ENCODE results near the gene MYBPC3. TPM values are rescaled to one million over a fixed set of nuclear protein-coding genes. Genes with fewer than 3 reads are reported as not detected.

The MYBPC3 gene
- total RNA-seq, 2 experiments from 2014 or later = not detected

- DNase-seq = no peak
- CTCF ChIA-PET = interaction anchor here (0.6 to 0.7 kb wide), 2 partner anchors 91 to 95 kb away, joined by 3 to 7 read pairs; no protein-coding TSS in a partner anchor
- H3K27me3 Mint-ChIP-seq (ENCODE audit: low read depth) = no peaks in the 10 kb centered on the region
- H3K36me3 Mint-ChIP-seq (ENCODE audit: low read depth) = no peaks in the 10 kb centered on the region
- no peak overlapping the region for H3K27ac Mint-ChIP-seq
- intact Hi-C loops (cut with micrococcal nuclease) = loop anchor here (5.0 kb wide), 1 partner anchor 82 kb away; the partner anchor contains the start of gene MADD
- no peaks in the 10 kb centered on the region for H3K9me3 Mint-ChIP-seq
- H3K4me1 Mint-ChIP-seq (ENCODE audit: low read depth) = peaks cover under 1% of the 10 kb centered on the region
- H3K4me3 Mint-ChIP-seq = no peak overlapping the region
These were observed 1.7 kb upstream of the MYBPC3 start for GRCh38 chr11:47353978-47354774.

GRCh38 chr11:47351156-47352126 lies 1.1 kb downstream of the MYBPC3 start:
- intact Hi-C loops (cut with micrococcal nuclease) = loop anchor here (5.0 kb wide), 1 partner anchor 79 kb away; the partner anchor contains the start of gene MADD
- Mint-ChIP-seq H3K27ac (no peak overlapping the region), H3K4me3 (no peak overlapping the region), H3K27me3 (ENCODE audit: low read depth) (no peaks in the 10 kb centered on the region), H3K9me3 (no peaks in the 10 kb centered on the region), H3K36me3 (ENCODE audit: low read depth) (no peaks in the 10 kb centered on the region), H3K4me1 (ENCODE audit: low read depth) (no peaks in the 10 kb centered on the region)
- no peak for DNase-seq
- CTCF ChIA-PET = interaction anchor here (0.6 kb wide), 2 partner anchors 53 to 470 kb away, joined by 3 read pairs; no protein-coding TSS in a partner anchor

GRCh38 chr11:47350315-47350714 lies 2.2 kb downstream of the MYBPC3 start:
- H3K9me3 Mint-ChIP-seq = no peaks in the 10 kb centered on the region
- H3K36me3 Mint-ChIP-seq (ENCODE audit: low read depth) = no peaks in the 10 kb centered on the region
- H3K4me3 Mint-ChIP-seq = no peak overlapping the region
- H3K27ac Mint-ChIP-seq = no peak overlapping the region
- CTCF ChIA-PET = no interaction called here
- intact Hi-C loops (cut with micrococcal nuclease) = loop anchor here (5.0 kb wide), 1 partner anchor 78 kb away; the partner anchor contains the start of gene MADD
- H3K27me3 Mint-ChIP-seq (ENCODE audit: low read depth) = no peaks in the 10 kb centered on the region
- H3K4me1 Mint-ChIP-seq (ENCODE audit: low read depth) = no peaks in the 10 kb centered on the region
- no peak for DNase-seq

GRCh38 chr11:47349521-47350095 lies 2.9 kb downstream of the MYBPC3 start:
- Mint-ChIP-seq H3K4me1 (ENCODE audit: low read depth) (no peaks in the 10 kb centered on the region), H3K27ac (no peak overlapping the region), H3K27me3 (ENCODE audit: low read depth) (no peaks in the 10 kb centered on the region), H3K36me3 (ENCODE audit: low read depth) (no peaks in the 10 kb centered on the region), H3K9me3 (no peaks in the 10 kb centered on the region), H3K4me3 (no peak overlapping the region)
- intact Hi-C loops (cut with micrococcal nuclease) = loop anchor here (2.0 to 5.0 kb wide), 2 partner anchors 77 to 173 kb away; partner anchors contain the start of genes ARFGAP2 and MADD
- CTCF ChIA-PET = no interaction called here
- no peak for DNase-seq

- H3K9me3 Mint-ChIP-seq = no peaks in the 10 kb centered on the region
- no peaks in the 10 kb centered on the region for H3K27me3 Mint-ChIP-seq (ENCODE audit: low read depth)
- H3K27ac Mint-ChIP-seq = no peak overlapping the region
- no peaks in the 10 kb centered on the region for H3K4me1 Mint-ChIP-seq (ENCODE audit: low read depth)
- no peak overlapping the region for H3K4me3 Mint-ChIP-seq
- intact Hi-C loops (cut with micrococcal nuclease) = loop anchor here (2.0 kb wide), 1 partner anchor 172 kb away; the partner anchor contains the start of gene ARFGAP2
- CTCF ChIA-PET = interaction anchor here (0.6 kb wide), 1 partner anchor 45 kb away, joined by 5 read pairs; no protein-coding TSS in a partner anchor
- no peaks in the 10 kb centered on the region for H3K36me3 Mint-ChIP-seq (ENCODE audit: low read depth)
- peak; percentile 46 for DNase-seq
These were observed 3.6 kb downstream of the MYBPC3 start for GRCh38 chr11:47348859-47349258.

GRCh38 chr11:47348131-47348802 lies 4.2 kb downstream of the MYBPC3 start:
- no peak overlapping the region for H3K4me3 Mint-ChIP-seq
- CTCF ChIA-PET = interaction anchor here (0.6 kb wide), 1 partner anchor 45 kb away, joined by 5 read pairs; no protein-coding TSS in a partner anchor

GRCh38 chr11:47347137-47347536 lies 5.4 kb downstream of the MYBPC3 start:
- Mint-ChIP-seq H3K9me3 (no peaks in the 10 kb centered on the region), H3K27me3 (ENCODE audit: low read depth) (no peaks in the 10 kb centered on the region), H3K36me3 (ENCODE audit: low read depth) (no peaks in the 10 kb centered on the region), H3K4me3 (no peak overlapping the region), H3K27ac (no peak overlapping the region), H3K4me1 (ENCODE audit: low read depth) (no peaks in the 10 kb centered on the region)
- no peak for DNase-seq
- CTCF ChIA-PET = interaction anchor here (1.1 kb wide), 1 partner anchor 27 kb away, joined by 3 read pairs; no protein-coding TSS in a partner anchor
- intact Hi-C loops (cut with micrococcal nuclease) = no loop called here

More at GRCh38 chr11:47348131-47348802, 4.2 kb downstream of the MYBPC3 start:
- H3K4me1 Mint-ChIP-seq (ENCODE audit: low read depth) = no peaks in the 10 kb centered on the region
- H3K27me3 Mint-ChIP-seq (ENCODE audit: low read depth) = no peaks in the 10 kb centered on the region
- H3K9me3 Mint-ChIP-seq = no peaks in the 10 kb centered on the region
- H3K27ac Mint-ChIP-seq = no peak overlapping the region
- no peaks in the 10 kb centered on the region for H3K36me3 Mint-ChIP-seq (ENCODE audit: low read depth)
- DNase-seq = no peak
- intact Hi-C loops (cut with micrococcal nuclease) = loop anchor here (2.0 kb wide), 1 partner anchor 171 kb away; the partner anchor contains the start of gene ARFGAP2

GRCh38 chr11:47345890-47346563 lies 6.5 kb downstream of the MYBPC3 start:
- H3K36me3 Mint-ChIP-seq (ENCODE audit: low read depth) = no peaks in the 10 kb centered on the region
- CTCF ChIA-PET = interaction anchor here (1.1 kb wide), 1 partner anchor 28 kb away, joined by 3 read pairs; no protein-coding TSS in a partner anchor
- H3K27me3 Mint-ChIP-seq (ENCODE audit: low read depth) = no peaks in the 10 kb centered on the region
- H3K4me3 Mint-ChIP-seq = no peak overlapping the region
- no peak overlapping the region for H3K27ac Mint-ChIP-seq
- no peaks in the 10 kb centered on the region for H3K4me1 Mint-ChIP-seq (ENCODE audit: low read depth)
- no peak for DNase-seq
- H3K9me3 Mint-ChIP-seq = no peaks in the 10 kb centered on the region
- intact Hi-C loops (cut with micrococcal nuclease) = no loop called here

GRCh38 chr11:47342854-47343253 lies 9.6 kb downstream of the MYBPC3 start:
- no peaks in the 10 kb centered on the region for H3K4me1 Mint-ChIP-seq (ENCODE audit: low read depth)
- no peak overlapping the region for H3K27ac Mint-ChIP-seq
- CTCF ChIA-PET = no interaction called here
- no peaks in the 10 kb centered on the region for H3K36me3 Mint-ChIP-seq (ENCODE audit: low read depth)
- no peaks in the 10 kb centered on the region for H3K9me3 Mint-ChIP-seq
- no peaks in the 10 kb centered on the region for H3K27me3 Mint-ChIP-seq (ENCODE audit: low read depth)
- intact Hi-C loops (cut with micrococcal nuclease) = no loop called here
- DNase-seq = no peak
- no peak overlapping the region for H3K4me3 Mint-ChIP-seq

- CTCF ChIA-PET = interaction anchor here (0.6 kb wide), 1 partner anchor 31 kb away, joined by 4 read pairs; no protein-coding TSS in a partner anchor
- intact Hi-C loops (cut with micrococcal nuclease) = no loop called here
These were observed 10.3 kb downstream of the MYBPC3 start for GRCh38 chr11:47342036-47342803.

More at GRCh38 chr11:47342036-47342803, 10.3 kb downstream of the MYBPC3 start:
- Mint-ChIP-seq H3K36me3 (ENCODE audit: low read depth) (no peaks in the 10 kb centered on the region), H3K9me3 (no peaks in the 10 kb centered on the region), H3K4me1 (ENCODE audit: low read depth) (no peaks in the 10 kb centered on the region), H3K27ac (no peak overlapping the region), H3K4me3 (no peak overlapping the region), H3K27me3 (ENCODE audit: low read depth) (no peaks in the 10 kb centered on the region)
- DNase-seq = no peak

Data from activated naive CD4-positive, alpha-beta T cell treated with anti-CD3 and anti-CD28 coated beads for 36 hours (primary cell).